ENCODE results near the gene COL5A1.

DNA sequence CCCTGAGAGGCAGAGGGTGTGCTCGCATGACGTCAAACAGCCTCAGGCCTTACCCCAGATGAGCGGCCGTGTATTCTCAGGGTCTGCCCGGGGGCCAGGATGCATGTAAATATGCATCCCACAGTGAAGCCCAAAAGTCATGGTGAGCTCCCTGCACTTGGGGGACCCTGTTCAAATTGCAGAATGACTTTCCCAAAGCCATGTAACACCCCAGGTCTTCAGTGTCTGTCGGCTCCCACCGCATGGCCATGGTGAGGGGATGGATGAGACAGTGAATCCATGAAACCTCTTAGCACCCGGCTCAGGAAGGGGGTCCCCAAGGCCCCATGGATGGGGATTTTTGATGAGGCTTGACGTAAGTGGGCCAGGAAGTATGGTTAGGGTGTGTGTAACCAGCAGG lies 9.3 kb upstream of the COL5A1 start:
- TF ChIP-seq CTCF (IDR thresholded peaks at IDR 0.05) (no peak), POLR2A (IDR thresholded peaks at IDR 0.05) (no peak)

All from esophagus squamous epithelium (tissue), 4 donors.